ENCODE data around the gene ZBTB7B. TPM values are rescaled to one million over a fixed set of nuclear protein-coding genes. Genes with fewer than 3 reads are reported as not detected.

Gene ZBTB7B
- total RNA-seq, 4 donors from 2014 or later = 101 to 220 (median 113) TPM

DNA sequence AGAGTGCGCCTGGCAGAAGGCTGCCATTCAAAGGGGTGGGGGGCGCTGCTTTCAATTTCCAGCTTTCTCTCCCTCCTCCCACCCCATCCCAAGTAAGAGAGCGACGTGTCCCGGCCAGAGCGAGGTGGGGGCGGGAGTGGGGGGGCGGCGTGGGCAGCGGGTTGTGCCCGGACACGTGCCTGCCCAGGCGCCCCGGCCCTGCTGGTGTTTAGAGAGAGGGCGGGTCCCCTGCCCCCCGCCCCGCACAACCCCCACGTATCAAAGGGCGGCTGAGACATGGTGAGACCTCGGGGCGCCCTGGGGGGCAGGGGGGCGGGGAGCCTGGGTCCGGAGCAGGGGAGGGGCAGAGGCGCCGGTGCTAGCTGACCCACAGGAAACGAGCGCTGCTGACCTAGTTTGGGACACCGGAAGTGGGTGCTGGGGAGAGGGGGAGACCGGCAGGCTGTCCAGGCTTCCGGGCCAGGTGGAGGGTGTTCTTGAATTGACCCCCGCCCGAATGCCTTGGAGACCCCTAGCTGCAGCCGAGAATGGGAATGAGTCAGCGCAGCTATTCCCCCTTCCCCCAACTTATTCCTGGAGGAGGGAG lies 1.3 kb downstream of the ZBTB7B start:
- WGBS, 2 donors = 5% methylated on average over 3 of the region's 34 CpGs; no CpG with 5 or more reads in 1 of the 2 donors
- Histone ChIP-seq H3K27me3 (no peaks in the 10 kb centered on the region), H3K36me3 (peaks cover 0 to 7% (median 0%) of the 10 kb centered on the region in 3 donors), H3K9me3 (no peaks in the 10 kb centered on the region), H3K27ac (peak overlapping the region; percentile 97 to 99 (median 98)), H3K4me1 (peaks cover 52 to 69% (median 57%) of the 10 kb centered on the region in 3 donors), H3K4me3 (peak overlapping the region; percentile 77 to 96 (median 86))
- TF ChIP-seq, protein P1, sequence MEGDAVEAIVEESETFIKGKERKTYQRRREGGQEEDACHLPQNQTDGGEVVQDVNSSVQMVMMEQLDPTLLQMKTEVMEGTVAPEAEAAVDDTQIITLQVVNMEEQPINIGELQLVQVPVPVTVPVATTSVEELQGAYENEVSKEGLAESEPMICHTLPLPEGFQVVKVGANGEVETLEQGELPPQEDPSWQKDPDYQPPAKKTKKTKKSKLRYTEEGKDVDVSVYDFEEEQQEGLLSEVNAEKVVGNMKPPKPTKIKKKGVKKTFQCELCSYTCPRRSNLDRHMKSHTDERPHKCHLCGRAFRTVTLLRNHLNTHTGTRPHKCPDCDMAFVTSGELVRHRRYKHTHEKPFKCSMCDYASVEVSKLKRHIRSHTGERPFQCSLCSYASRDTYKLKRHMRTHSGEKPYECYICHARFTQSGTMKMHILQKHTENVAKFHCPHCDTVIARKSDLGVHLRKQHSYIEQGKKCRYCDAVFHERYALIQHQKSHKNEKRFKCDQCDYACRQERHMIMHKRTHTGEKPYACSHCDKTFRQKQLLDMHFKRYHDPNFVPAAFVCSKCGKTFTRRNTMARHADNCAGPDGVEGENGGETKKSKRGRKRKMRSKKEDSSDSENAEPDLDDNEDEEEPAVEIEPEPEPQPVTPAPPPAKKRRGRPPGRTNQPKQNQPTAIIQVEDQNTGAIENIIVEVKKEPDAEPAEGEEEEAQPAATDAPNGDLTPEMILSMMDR (IDR thresholded peaks at IDR 0.05) = no peak
- peak in 1 of 4 donors; percentile 15 for TF ChIP-seq POLR2A (IDR thresholded peaks at IDR 0.05)
- no peak for DNase-seq
- intact Hi-C loops (cut with DNase I) = no loop called here

DNA sequence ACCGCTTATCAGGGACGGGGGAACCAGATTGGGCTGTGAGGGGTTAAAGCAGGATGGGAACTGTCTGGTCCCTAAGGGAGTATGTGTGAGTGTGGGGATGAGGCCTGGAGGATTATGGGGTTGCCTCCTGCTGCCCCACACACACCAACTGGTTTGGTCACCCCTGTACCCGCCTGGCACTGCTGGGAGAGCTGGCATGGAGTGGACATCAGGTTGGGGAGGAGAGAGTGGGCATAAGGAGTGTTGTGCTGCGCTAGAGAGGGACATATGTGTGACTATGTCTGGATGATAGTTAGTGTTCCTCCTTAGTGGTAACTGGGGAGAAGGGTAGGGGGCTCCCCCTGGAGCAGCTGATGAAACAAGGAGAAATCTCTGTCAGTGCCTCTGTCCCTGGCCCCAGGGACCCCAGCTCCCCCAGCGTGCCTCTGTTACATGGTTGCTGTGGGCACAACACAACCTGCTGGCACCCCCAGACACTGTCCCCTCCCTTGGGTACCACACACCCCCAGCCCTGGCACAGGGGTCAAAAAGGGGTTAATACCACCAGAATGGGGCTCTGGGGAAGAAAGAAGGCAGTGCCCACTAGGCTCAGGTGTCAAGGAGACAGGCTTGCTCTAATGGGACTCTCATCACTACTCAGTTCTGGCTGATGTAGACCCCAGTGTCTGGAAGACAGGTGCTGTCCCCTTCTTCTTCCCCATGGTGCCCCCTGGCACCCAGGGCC lies 1.9 kb downstream of the ZBTB7B start:
- DNase-seq = no peak
- TF ChIP-seq, protein P1 (IDR thresholded peaks at IDR 0.05) = no peak
- no peak for TF ChIP-seq POLR2A (IDR thresholded peaks at IDR 0.05)
- no peaks in the 10 kb centered on the region for H3K9me3 ChIP-seq
- H3K4me3 ChIP-seq = peak overlapping the region; percentile 77 to 96 (median 86)
- no peaks in the 10 kb centered on the region for H3K27me3 ChIP-seq
- peaks cover 0 to 12% (median 0%) of the 10 kb centered on the region in 3 donors for H3K36me3 ChIP-seq
- H3K4me1 ChIP-seq = peaks cover 47 to 69% (median 55%) of the 10 kb centered on the region in 3 donors
- peak overlapping the region; percentile 97 to 99 (median 98) for H3K27ac ChIP-seq
- 10 to 30% methylated on average over 2 to 4 of the region's 5 CpGs for WGBS, 2 donors
- intact Hi-C loops (cut with DNase I) = no loop called here

DNA sequence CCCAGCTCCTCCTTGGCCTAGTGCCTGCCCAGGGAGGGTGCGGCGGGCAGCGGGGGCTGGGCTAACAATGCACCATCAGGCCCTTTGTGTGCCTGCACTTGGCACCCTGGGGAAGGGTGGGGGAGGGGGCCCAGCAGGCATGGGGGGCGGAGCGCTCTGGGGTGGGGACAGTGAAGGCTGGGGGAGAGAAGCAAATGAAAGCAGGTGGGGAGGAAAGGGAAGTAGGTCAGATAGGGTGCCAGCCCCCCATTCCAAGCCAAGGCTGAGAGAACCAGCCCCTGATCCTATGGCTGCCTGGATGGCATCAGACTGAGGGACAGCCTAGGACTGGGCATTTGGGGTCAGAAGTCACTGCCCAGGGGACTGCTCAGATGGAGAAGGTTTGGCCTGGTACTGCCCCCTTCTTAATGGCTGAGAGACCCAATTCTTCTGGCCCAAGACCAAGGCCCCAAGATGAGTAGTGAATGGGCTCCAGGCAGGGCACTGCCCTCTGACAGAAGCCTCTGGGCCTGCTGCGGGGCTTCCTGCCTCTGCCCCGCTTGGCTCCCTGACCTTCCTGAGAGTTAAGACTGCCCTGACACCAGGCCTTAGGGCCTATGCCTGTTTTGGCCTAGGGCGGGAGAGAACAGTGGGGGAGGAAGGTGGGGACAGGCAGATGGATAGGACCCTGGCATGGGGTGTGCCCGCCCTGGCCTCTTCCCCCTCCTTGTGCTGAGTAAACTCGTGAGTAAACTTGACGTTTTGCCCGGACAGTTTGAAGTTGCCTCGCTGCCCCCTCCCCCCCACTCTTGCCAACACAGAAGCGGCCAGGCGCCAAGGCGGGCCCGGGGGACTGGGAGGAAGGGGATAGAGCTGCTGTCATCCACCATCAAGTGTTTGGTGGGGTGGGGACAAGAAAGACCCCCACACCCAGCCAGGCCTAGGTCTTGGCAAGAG lies 2.7 kb downstream of the ZBTB7B start:
- intact Hi-C loops (cut with DNase I) = no loop called here

DNA sequence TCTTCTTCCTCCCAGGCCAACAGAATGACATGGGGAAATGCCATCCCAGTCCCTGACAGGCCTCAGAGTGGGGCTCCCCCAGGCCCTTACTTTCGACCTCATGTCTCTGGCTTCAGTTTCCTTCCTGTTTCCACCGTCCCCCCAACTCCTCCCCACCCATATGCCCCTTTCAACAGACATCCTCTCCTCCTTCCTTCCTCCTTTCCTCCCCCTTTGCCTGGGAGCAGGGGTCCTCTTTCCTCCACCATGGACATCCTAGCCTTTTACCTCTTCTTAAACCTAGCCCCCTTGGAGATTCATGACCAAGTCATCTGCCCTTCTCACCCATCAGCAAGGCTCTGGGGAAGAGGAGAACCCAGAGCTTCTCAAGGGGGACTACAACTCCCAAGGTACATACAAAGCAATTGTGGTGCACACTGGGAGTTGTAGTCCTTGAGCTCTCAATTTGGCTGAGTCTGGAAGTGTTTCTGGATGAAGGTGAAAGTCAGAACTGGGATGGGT lies 4.0 kb downstream of the ZBTB7B start:
- H3K27me3 ChIP-seq = no peaks in the 10 kb centered on the region
- peak overlapping the region in 3 of 4 donors; percentile 61 to 96 (median 67) for H3K4me3 ChIP-seq
- WGBS, 2 donors = 14 to 31% methylated on average over 2 of the region's 2 CpGs
- intact Hi-C loops (cut with DNase I) = no loop called here
- no peak for DNase-seq
- H3K27ac ChIP-seq = peak overlapping the region; percentile 97 to 99 (median 98)
- peaks cover 53 to 81% (median 65%) of the 10 kb centered on the region in 3 donors for H3K4me1 ChIP-seq
- H3K36me3 ChIP-seq = peaks cover 0 to 19% (median 5%) of the 10 kb centered on the region in 3 donors
- H3K9me3 ChIP-seq = no peaks in the 10 kb centered on the region
- TF ChIP-seq POLR2A (IDR thresholded peaks at IDR 0.05) = no peak
- TF ChIP-seq, protein P1 (IDR thresholded peaks at IDR 0.05) = no peak

More for the DNA sequence above, 2.7 kb downstream of the ZBTB7B start:
- H3K27ac ChIP-seq = peak overlapping the region; percentile 97 to 99 (median 98)
- no peak for DNase-seq
- H3K9me3 ChIP-seq = no peaks in the 10 kb centered on the region
- peak overlapping the region; percentile 77 to 96 (median 86) for H3K4me3 ChIP-seq
- peaks cover 0 to 17% (median 0%) of the 10 kb centered on the region in 3 donors for H3K36me3 ChIP-seq
- peak in 1 of 4 donors; percentile 43 for TF ChIP-seq POLR2A (IDR thresholded peaks at IDR 0.05)
- TF ChIP-seq, protein P1 (IDR thresholded peaks at IDR 0.05) = no peak
- H3K4me1 ChIP-seq = peaks cover 40 to 69% (median 53%) of the 10 kb centered on the region in 3 donors
- H3K27me3 ChIP-seq = no peaks in the 10 kb centered on the region
- WGBS, 2 donors = 14 to 18% methylated on average over 4 to 6 of the region's 17 CpGs

Measured in esophagus squamous epithelium (tissue), 5 donors.